Hematopoietic multipotent progenitor cell treated with erythropoietin and hydrocortisone succinate and interleukin-3 and kit ligand, for 4 days (in vitro differentiated cells): Measurements from ENCODE around the gene C11orf58.
A peak's percentile ranks its signal among the peaks of the same experiment; 100 is the strongest.

Experiments used
- DNase-seq: peaks from one replicate; pipeline ENCODE4 v3.0.0-alpha.2; 2015

C11orf58 gene

GRCh38 chr11:16769386-16769785 lies 30.9 kb downstream of the C11orf58 start:
- no peak for DNase-seq

GRCh38 chr11:16770016-16770415 lies 31.6 kb downstream of the C11orf58 start:
- no peak for DNase-seq

DNA sequence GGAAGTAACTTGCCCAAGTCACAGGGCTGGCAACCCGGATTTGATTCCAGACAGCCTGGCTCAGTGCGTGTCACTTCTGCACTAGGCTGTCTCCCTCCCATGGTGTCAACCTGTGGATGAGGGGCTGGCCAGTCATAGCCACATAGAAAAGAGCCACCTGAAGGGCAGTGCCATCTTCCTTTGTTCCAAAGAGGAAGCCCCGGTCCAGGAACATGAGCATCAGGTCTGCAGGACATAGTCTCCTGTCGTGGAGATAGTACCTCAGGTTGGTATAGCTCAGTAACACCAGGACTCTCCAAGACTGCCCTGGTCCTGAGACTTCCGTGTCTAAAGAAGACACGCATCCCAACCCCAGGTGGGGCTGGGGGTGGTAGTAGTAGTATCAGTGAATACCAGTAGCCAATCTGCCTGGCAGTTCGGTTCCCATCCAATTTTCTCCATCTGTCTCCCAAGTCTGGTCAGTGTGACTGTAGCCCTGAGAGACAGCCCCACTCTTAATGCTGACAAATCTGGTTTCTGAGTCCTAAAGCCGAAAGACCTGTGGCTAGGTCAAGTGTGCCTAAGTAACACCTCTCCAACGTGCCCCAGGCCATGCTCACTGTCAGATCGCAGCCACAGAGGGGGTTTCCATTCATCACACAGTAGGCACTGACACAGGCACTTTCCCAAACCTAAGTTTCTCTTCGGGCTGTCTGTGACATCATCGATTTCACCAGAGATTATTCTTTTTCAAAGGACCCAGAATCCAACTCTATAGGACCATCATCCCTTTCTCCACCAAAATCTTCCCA lies 33.1 kb downstream of the C11orf58 start:
- no peak for DNase-seq

DNA sequence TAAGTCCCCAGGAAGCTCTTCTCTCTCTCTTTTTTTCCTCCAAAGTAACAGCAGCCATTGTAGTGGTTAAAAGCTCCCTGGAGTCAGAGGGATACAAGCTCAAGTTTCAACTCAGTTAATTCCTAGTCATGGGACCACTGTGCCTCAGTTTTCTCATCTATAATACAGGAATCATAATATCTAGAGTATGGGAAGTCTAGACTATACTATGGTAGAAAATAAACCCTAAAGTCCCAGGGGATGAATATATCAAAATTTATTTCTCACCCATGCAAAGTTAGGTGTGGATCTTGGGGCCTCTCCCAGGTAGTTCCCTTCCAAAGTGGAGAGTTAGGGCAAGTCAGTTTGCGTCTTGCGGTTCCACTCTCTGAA lies 33.7 kb downstream of the C11orf58 start:
- DNase-seq, result no peak

- DNase-seq, result no peak
Measured at GRCh38 chr11:16773981-16774935, 35.8 kb downstream of the C11orf58 start.

DNA sequence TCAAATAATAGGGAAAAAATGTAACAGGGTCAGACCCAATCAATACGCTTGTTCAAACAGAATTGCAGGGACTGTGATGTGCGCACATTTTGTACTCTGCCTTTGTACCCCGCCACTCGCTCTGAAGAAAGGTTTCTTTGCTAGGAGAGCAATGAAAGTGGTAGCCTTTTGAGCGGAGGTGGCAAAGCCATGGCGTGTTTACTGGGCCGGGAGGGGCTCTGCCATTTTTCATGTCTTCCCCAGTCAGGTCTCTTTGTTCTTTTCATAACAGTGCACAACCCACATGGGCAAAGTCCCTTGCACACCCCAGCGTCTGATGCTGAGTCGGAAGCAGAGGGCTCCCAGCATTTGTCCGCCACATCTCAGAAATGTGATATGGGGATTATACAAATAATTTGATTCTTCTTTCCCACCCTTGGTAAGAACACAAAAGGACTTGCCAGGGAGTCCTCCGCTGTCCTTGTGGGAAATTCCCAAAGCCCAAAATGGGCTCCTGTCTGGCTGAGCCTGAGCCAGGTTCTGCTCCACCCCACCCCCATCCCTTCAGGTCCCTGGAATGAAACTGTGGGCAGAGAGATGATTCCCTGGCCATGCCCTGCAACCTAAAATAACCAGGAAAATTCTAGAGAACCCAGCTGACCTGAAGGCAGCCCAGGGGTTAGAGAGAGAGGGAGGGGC lies 36.6 kb downstream of the C11orf58 start:
- no peak for DNase-seq

DNA sequence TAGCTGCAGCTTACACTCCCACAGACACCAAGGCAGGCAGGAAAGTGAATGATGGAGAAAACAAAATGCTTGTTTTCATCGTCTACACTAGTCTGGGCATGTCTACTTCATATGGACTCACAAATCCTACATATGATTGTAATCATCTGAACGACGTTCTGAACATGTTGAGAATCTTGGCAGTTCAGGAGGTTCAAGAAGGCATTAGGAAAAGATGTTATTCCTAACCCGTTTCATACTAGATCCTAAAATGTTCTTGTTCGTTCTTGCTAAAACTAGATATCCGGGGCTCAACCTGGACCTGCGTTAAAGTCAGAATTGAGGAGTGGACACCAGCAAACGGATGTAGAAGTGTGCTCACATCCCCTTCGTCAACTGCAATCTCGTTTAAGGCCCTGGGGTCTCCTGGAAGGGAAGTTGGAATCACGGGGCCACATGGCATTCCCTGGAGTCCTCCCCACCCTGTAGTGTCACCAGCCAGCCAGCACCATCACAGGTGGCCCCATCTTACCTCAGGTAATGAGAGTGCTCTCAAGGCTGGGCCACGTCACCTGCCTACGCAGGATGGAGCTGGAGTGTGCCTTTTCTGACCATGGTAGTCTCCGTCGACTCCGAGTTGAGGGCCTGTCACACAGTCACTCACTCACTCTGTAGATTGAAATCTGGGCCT lies 37.3 kb downstream of the C11orf58 start:
- no peak for DNase-seq

- no peak for DNase-seq
Measured at GRCh38 chr11:16776711-16777612, 38.5 kb downstream of the C11orf58 start.

DNA sequence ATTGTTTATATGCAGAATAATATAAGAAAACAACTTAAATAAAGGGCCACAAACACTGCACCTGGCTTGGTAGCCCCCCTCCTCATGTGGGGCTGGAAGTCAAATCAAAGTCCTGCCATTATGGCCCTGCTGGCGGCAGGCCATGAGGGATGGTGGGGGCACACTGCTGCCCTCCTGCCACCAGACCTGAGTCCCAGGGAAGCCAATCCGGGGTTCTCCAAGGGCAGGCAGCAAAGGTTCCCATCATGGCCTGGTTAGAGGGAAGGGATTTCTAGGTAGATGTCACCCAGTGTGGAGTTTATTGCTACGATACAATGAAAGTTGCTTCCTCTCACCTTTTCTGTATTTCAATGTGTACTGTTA lies 39.1 kb downstream of the C11orf58 start:
- DNase-seq, result no peak

GRCh38 chr11:16778286-16778685 lies 39.8 kb downstream of the C11orf58 start:
- no peak for DNase-seq

DNA sequence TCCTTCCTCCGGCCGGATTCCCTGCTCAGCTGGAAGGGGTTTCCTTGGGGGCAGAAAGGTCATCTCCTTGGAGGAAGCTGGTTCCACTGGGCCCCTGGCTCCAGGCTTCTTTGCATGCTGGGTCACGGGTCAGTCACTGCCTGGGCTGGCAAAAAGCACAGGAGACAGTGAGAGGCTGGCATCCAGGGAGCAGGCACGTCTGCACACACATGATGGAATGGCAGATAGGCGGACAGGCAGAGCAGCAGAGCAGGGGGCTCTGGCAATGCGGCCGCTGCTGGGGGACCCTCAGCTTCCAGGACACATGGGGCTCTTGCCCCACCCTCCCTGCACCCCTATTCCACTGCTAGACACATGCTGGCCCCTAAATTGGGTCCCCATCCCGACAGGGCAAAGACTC lies 40.4 kb downstream of the C11orf58 start:
- no peak for DNase-seq

GRCh38 chr11:16779436-16779835 lies 41.0 kb downstream of the C11orf58 start:
- DNase-seq, result peak; percentile 82

DNA sequence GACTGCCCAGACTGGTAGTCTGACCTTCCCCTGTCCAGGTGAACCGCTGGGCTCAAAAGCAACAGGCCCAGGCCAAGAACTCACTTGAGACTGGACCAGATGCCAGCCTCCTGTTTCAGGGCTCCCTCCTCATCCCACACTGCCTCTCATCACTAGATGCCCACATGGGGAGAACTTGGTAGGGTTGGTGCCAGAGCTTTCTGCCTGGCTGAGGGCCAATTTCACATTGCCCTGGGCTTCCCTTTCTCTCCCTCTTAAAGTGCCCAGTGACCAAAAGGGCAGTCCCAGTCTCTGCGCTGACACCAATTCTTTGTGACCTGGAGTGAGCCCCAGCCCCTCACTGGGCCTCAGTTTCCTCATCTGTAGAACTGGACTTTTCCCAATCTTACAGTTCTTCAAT lies 41.7 kb downstream of the C11orf58 start:
- DNase-seq, result no peak

DNA sequence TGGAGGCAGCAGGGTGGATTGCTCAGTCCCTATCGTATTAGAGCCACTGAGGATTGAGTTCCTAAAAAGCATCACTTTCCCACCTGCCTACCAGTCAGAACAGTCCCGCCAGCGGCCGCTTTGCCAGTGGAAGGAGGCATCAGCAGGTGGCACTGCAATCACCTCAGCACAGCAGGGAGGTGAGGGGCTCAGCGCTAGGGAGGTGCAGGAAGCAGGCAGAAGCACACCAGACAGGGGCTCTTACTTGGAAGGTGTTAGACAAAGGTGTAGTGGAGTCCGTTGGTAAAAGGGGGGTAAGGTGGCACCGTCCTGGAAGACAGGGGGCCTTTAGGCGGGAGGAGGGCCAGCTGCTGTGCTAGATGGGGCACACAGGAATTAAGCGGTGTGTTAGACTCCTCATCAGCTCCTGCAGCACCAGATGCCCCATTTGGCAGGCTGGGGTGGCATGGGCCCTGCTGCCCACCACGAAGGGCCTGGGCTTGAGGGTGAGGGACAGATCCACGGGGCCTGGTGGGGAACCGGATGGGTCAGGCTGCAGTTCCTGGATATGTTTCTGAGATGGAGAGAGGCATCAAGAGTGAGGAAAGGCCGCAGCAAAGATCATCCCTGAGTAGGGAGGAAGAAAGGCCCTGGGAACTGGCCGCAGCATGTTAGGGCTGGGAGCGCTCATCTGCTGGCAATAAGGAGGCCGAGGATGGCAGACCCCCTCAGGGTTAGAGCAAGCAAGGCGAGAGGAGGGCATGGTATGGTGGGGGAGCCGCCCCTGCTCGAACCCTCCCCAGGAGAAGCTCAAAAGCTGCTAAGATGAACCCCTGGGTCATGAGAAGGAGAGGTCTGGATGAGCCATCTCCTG lies 42.5 kb downstream of the C11orf58 start:
- DNase-seq, result no peak

DNA sequence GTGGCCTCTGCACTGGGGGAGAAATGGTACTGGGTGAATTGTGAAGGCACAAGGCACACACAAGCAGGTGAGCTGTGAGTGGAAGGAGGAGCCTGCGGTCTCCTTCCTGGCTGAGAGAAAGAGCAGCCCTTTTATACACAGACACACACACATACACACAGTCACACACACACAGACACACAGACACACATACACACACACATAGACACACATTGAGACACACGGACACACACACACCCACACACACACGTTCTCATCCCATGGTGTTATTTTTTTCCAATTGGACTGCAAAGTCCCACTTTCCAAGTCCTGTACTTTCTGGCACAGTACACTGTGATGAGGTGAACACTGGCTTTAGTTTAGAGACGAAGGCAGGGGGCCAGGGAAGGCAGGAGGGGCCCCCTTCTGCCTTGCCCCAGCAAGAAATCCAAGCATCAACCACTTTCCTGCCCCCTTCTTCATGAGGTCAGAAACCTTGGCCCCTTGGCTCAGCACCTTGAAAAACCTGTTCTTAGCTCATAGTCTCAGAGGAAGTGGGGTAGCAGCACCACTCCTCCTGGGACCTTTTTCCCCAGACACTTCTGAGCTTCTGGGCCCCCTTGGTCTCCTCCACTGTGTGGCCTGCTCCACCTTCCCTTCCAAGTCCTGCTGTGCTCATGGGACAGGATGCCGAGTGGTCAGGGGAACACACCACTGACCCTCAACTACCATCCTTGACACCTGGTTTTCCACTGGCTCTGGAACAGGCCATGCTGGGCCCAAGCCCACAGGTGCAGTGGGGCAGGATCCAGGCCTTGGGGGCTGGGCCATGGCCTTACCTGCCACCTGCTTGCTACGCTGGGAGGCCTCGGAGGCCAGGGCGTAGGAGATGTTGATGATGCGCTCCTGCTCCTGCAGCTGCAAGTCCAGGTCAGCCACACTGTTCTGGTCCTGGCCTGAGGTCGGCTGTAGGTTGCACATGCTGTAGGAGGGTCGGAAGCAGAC lies 43.8 kb downstream of the C11orf58 start:
- DNase-seq, result no peak

DNA sequence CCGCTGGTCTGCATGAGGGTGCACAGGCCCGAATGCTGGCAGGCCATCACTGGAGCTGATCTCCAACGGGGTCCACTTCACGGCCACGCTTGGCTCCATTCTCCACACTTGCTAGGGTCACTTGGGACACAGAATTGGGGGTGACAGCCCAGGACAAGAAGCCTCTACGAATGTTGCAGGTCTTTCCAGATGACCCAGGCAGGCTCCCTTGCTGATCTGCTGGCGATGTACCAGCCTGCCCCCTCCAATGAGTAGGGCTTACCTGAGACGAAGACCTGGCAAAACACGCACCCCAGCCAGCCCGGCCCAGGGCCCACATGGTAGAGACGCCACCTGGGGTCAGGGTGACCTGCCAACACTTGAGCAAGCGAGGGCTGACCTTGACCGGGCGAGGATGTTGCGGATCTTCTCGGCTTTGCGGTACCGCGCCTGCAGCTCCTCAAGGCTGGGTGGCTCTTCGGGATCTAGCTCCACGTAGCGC lies 44.9 kb downstream of the C11orf58 start:
- no peak for DNase-seq

DNA sequence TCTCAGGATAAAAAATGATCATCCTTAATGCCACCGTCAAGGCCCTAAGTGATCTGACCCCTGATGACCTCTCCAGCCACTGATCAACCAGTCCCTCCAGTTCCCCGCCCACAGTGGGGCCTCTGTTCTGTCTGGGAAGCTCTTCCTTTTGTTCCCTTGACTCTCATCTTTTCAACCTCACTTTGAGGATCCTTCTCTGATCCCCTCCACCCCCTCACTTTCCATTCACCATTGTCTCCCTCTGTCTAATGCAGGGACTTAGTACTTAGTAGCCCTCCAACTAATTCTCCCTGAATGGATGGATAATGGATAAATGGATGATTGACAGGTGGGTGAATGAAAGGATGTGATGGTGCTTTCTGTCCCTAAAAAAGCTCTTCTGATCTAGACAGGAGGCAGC lies 45.6 kb downstream of the C11orf58 start:
- no peak for DNase-seq

DNA sequence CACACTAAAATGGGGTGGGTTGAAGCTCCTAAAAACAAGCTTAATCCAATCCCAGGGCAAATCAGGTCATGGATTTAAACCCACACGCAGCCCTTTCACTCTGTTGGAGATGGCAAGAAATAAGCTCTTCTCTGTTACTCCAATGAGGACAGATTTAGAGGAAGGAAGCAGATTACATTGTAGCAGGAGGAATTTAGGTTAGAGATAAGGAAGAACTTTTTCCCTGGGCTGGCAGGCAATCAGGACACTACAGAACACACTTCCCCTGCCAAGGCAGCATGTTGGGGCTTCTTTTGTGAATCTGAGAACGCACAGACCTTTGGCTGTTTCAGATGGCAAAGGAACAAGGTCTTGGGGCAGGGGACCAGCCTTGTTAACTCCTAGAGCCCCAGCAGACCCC lies 46.2 kb downstream of the C11orf58 start:
- DNase-seq, result no peak

DNA sequence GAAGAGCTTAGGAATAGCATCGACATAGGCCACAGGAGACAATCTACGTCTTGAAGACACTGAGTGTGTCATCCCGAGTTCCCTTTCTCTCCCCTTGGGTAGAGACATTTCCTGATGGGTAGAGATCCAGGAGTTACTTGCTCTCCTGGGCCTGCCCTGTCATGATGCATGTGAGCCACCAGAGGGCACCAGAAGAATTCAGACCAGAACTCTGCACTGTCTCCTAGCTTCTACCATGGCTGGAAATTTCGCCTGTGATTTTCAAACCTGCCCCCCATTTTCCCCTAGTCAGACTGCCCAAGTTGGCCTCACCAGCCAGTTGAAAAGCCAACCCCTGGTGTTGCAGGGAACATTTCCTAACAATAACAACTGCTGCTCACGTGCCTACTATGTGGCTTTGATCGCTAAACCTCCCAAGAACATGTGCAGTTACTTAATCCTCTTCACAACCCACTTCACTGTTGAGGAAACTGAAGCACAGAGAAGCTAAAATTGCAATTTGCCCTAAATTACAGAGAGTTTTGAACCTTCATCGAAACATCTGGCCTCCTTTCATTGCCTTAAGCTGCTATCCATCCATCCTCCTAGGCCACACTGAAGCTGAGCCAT lies 47.2 kb downstream of the C11orf58 start:
- DNase-seq, result peak; percentile 85
